GM18519 (cell line): ENCODE measurements around the gene GREB1.

Experiments used
- ATAC-seq: cut with Tn5 transposase; IDR thresholded peaks from one replicate; pipeline ENCODE4 v1.9.1; 2021; ENCODE audit warnings: mild to moderate bottlenecking, moderate library complexity; ENCODE audit not compliant: unreplicated experiment, low FRiP score

GREB1 gene

GRCh38 chr2:11578081-11578948 lies 44.5 kb downstream of the GREB1 start:
- ATAC-seq = no peak

DNA sequence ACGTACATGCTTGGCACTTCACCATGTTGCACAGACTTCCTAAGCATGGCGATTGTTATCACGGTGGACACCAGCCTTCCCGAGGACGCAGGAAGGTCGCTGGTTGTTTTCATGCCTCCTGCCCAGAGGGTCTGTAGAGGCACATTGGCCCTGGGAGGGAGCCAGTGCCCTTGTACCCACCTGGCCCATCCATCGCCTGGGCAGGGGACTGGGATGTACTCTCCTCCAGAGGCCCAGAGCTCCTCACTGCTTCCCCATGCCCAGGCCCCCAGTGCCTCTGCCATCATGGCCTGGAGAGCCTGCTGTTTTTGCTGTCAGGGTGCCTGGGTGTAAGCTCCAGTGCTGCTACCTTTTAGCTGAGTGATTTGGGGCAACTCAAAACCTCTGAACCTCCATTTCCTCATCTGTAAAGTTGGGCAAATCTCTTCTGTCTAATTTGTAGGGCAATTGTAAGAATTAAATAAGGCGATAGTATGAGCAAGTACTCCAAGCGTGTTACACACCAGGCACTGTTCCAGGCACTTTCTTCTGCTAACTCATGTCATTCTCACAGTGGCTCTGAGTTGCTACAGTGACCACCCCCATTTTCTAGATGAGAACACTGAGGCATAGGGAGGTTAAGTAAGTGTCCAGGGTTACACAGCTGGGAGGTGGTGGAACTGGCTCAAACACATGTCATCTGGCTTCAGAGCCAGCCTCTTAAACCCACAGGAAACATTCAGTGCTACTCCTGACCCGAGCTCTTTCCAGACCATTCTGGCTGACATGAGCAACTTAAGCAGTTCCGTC lies 45.3 kb downstream of the GREB1 start:
- no peak for ATAC-seq

- no peak for ATAC-seq
Measured at GRCh38 chr2:11579867-11580659, 46.2 kb downstream of the GREB1 start.

- ATAC-seq = no peak
Measured at GRCh38 chr2:11580697-11581096, 46.9 kb downstream of the GREB1 start.

GRCh38 chr2:11581124-11581796 lies 47.4 kb downstream of the GREB1 start:
- ATAC-seq = no peak

GRCh38 chr2:11581797-11582611 lies 48.2 kb downstream of the GREB1 start:
- no peak for ATAC-seq

DNA sequence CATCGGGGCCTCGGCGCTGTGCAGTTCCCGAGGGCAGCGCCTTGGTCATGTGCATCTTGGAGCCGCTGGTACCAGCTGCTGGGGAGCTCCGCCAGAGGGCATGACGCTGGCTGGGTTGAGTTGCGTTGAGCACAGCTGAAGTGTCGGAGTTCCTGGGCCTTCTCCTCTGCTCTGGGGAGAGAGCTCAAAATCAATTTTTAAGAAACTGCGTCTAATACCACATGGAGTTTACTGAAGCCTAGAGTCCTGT lies 48.7 kb downstream of the GREB1 start:
- ATAC-seq = no peak

GRCh38 chr2:11582862-11583752 lies 49.3 kb downstream of the GREB1 start:
- no peak for ATAC-seq

- no peak for ATAC-seq
Measured at GRCh38 chr2:11583840-11584524, 50.1 kb downstream of the GREB1 start.

DNA sequence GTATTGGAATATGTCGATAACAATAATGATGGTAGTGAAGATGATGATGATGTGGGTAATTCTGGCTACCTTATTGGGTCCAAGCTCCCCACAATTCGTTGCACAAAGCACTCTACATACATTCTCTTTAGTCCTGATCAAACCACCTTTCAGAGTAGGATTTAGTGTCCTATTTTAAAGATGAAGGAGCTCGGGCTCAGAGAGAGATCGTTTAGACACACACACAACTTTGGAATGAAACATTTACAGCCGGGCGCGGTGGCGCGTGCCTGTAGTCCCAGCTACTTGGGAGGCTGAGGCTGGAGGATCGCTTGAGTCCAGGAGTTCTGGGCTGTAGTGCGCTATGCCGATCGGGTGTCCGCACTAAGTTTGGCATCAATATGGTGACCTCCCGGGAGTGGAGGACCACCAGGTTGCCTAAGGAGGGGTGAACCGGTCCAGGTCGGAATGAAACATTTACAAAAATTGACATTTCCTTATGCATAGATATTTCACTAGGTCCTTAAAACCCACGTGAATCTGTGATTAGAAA lies 50.7 kb downstream of the GREB1 start:
- ATAC-seq = no peak

DNA sequence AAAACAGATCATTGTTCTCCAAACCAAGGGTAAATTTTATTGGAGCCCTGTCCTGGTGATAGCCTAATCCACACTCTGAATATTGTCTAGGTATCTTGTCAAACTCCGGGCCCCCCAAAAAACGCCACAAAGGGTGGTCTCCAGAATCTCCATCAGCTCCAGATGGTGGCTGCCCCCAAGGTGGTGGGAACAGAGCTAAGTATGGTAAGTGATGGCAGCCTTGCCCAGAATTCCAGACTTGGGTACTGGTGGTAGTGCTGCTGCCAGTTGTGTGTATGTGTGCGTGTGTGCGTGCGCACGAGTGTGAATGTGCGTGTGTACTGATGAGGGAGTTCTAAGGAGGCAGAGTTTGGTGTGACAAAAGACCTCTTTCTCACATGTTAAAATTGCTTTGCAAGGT lies 51.2 kb downstream of the GREB1 start:
- no peak for ATAC-seq

DNA sequence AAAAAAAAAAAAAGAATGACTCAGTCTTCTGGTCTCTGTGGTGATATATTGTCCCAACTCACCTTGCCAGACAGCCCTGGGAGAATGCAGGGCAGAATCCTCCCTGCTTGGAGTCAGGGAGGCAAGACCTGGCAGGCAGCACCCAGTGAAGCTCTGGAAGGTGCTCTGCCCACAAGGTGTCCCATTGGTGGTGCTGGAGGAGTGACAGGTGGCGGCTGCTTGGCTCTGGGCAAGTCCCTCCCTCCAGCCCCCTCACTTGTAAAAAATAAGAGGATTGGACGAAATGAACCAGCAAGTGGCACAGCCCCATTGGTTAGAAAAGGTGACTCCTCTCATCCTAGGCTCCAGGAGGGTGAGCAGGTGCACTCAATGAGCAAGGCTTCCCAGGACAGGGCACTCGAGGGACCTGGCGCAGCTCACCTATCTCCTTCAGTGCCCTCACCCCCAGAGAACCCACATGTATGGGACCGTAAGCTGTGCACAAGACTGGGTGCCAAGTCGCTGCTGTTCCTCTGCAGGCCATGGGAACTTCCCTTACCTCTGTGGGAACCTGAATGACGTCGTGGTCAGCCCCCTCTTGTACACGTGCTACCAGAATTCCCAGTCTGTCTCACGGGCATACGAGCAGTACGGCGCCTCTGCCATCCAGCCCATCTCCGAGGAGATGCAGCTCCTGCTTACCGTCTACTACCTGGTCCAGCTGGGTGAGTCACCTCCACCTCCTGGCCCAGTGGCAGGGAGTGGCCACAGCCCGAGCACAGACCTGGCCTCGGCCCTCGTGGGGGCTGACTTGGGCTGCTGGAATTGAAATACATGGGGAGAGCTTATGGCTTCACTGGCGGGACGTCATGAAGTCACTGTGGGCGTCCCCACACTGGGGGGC lies 54.6 kb downstream of the GREB1 start:
- no peak for ATAC-seq

GRCh38 chr2:11589316-11589940 lies 55.6 kb downstream of the GREB1 start:
- no peak for ATAC-seq

- no peak for ATAC-seq
Measured at GRCh38 chr2:11590193-11590592, 56.3 kb downstream of the GREB1 start.

- no peak for ATAC-seq
Measured at GRCh38 chr2:11591091-11591490, 57.2 kb downstream of the GREB1 start.

- no peak for ATAC-seq
Measured at GRCh38 chr2:11592671-11593574, 59.1 kb downstream of the GREB1 start.
